Activated naive CD4-positive, alpha-beta T cell treated with anti-CD3 and anti-CD28 coated beads for 36 hours (primary cell): ENCODE measurements around the gene JPH2. TPM values are rescaled to one million over a fixed set of nuclear protein-coding genes. Genes with fewer than 3 reads are reported as not detected.
A peak's percentile ranks its signal among the peaks of the same experiment; 100 is the strongest.

ENCODE experiments used
- CTCF ChIA-PET: fragments of 350-600 bp; sonication (Branson Sonifier 250); formaldehyde crosslinking; loops from one replicate; lab custom pipeline; 2021; ENCODE audit warnings: antibody characterized with exemption; lab: Charles Lee
- DNase-seq: peaks from one replicate; pipeline ENCODE4 v3.0.0-alpha.2; 2020
- H3K27ac Mint-ChIP-seq: one replicate; pipeline ENCODE4 v1.8.0; 2021; ENCODE audit warnings: mild to moderate bottlenecking, mixed read lengths
- H3K27me3 Mint-ChIP-seq: one replicate; pipeline ENCODE4 v1.8.0; 2021; ENCODE audit warnings: low read depth, mixed read lengths
- H3K36me3 Mint-ChIP-seq: one replicate; pipeline ENCODE4 v1.8.0; 2021; ENCODE audit warnings: low read depth, mixed read lengths
- H3K4me1 Mint-ChIP-seq: one replicate; pipeline ENCODE4 v1.8.0; 2021; ENCODE audit warnings: low read depth, mixed read lengths
- H3K4me3 Mint-ChIP-seq: one replicate; pipeline ENCODE4 v1.8.0; 2021; ENCODE audit warnings: mild to moderate bottlenecking, moderate library complexity, mixed read lengths
- H3K9me3 Mint-ChIP-seq: one replicate; pipeline ENCODE4 v1.8.0; 2021; ENCODE audit warnings: mixed read lengths
- intact Hi-C: fragments of 100-400 bp; cut with micrococcal nuclease; formaldehyde crosslinking; loops from one replicate; pipeline ENCODE4 v1.15.1; 2023
- total RNA-seq, 2 experiments: library from RNA; stranded (reverse); gene quantifications; one replicate each; pipeline ENCODE4 v1.2.3, GENCODE V29; 2021

JPH2 gene
- total RNA-seq, 2 experiments from 2014 or later: not detected

GRCh38 chr20:44085616-44086434 is 101.2 kb downstream of the JPH2 start:
- intact Hi-C loops: no loop called here
- CTCF ChIA-PET: no interaction called here

GRCh38 chr20:44084891-44085290 is 102.1 kb downstream of the JPH2 start:
- CTCF ChIA-PET: no interaction called here
- H3K27ac Mint-ChIP-seq: no peak overlapping the region
- intact Hi-C loops: no loop called here

More at GRCh38 chr20:44085616-44086434, 101.2 kb downstream of the JPH2 start:
- Mint-ChIP-seq H3K4me3 (no peak overlapping the region), H3K4me1 (peaks cover under 1% of the 10 kb centered on the region), H3K9me3 (no peaks in the 10 kb centered on the region), H3K27ac (no peak overlapping the region), H3K27me3 (no peaks in the 10 kb centered on the region), H3K36me3 (no peaks in the 10 kb centered on the region)
- no peak for DNase-seq

GRCh38 chr20:44084439-44084838 is 102.5 kb downstream of the JPH2 start:
- no peak overlapping the region for H3K4me3 Mint-ChIP-seq
- peaks cover 8% of the 10 kb centered on the region for H3K4me1 Mint-ChIP-seq
- intact Hi-C loops: no loop called here
- DNase-seq: no peak
- no peaks in the 10 kb centered on the region for H3K36me3 Mint-ChIP-seq
- H3K27me3 Mint-ChIP-seq: no peaks in the 10 kb centered on the region
- H3K27ac Mint-ChIP-seq: no peak overlapping the region
- no peaks in the 10 kb centered on the region for H3K9me3 Mint-ChIP-seq
- CTCF ChIA-PET: interaction anchor here (0.7 to 1.0 kb wide), 2 partner anchors 27 to 147 kb away, joined by 3 to 5 read pairs; no protein-coding TSS in a partner anchor

More at GRCh38 chr20:44084891-44085290, 102.1 kb downstream of the JPH2 start:
- DNase-seq: no peak
- Mint-ChIP-seq H3K9me3 (no peaks in the 10 kb centered on the region), H3K4me1 (peaks cover 8% of the 10 kb centered on the region), H3K4me3 (no peak overlapping the region), H3K36me3 (no peaks in the 10 kb centered on the region), H3K27me3 (no peaks in the 10 kb centered on the region)

GRCh38 chr20:44083220-44083933 is 103.6 kb downstream of the JPH2 start:
- no peaks in the 10 kb centered on the region for H3K36me3 Mint-ChIP-seq
- H3K9me3 Mint-ChIP-seq: no peaks in the 10 kb centered on the region
- DNase-seq: no peak
- intact Hi-C loops: no loop called here
- no peak overlapping the region for H3K27ac Mint-ChIP-seq
- no peak overlapping the region for H3K4me3 Mint-ChIP-seq
- CTCF ChIA-PET: interaction anchor here (0.6 to 6.1 kb wide), 4 partner anchors 26 to 339 kb away, joined by 3 to 79 read pairs (median 4); no protein-coding TSS in a partner anchor
- H3K27me3 Mint-ChIP-seq: no peaks in the 10 kb centered on the region
- H3K4me1 Mint-ChIP-seq: peaks cover 9% of the 10 kb centered on the region

DNA sequence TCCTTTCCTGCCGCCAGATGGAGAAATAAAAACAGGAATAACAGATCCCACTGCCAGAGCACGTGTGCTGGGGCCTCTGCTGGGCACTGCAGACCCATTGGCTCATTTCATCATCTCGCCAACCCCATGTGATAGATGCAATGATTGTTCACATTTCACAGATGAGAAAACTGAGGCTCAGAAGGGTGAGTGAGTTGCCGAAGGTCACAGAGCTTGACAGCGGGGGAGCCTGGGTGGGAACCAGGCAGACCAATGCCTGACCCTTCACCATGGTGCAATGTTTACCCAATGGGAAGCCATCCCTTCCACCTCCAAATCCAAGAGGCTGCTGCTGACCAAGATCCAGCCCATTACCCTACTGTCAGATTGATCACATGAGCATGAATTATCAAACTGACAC is 105.1 kb downstream of the JPH2 start:
- no peaks in the 10 kb centered on the region for H3K36me3 Mint-ChIP-seq
- intact Hi-C loops: no loop called here
- no peaks in the 10 kb centered on the region for H3K9me3 Mint-ChIP-seq
- H3K4me1 Mint-ChIP-seq: peaks cover 13% of the 10 kb centered on the region
- DNase-seq: no peak
- no peaks in the 10 kb centered on the region for H3K27me3 Mint-ChIP-seq
- no peak overlapping the region for H3K4me3 Mint-ChIP-seq
- CTCF ChIA-PET: interaction anchor here (0.9 to 6.1 kb wide), 9 partner anchors 25 to 331 kb away, joined by 3 to 79 read pairs (median 5); no protein-coding TSS in a partner anchor
- no peak overlapping the region for H3K27ac Mint-ChIP-seq

- H3K4me1 Mint-ChIP-seq: peaks cover 13% of the 10 kb centered on the region
- CTCF ChIA-PET: interaction anchor here (1.2 to 6.1 kb wide), 9 partner anchors 25 to 331 kb away, joined by 3 to 79 read pairs (median 4); no protein-coding TSS in a partner anchor
- no peaks in the 10 kb centered on the region for H3K36me3 Mint-ChIP-seq
- DNase-seq: no peak
- no peak overlapping the region for H3K4me3 Mint-ChIP-seq
- no peak overlapping the region for H3K27ac Mint-ChIP-seq
- no peaks in the 10 kb centered on the region for H3K27me3 Mint-ChIP-seq
- intact Hi-C loops: no loop called here
- no peaks in the 10 kb centered on the region for H3K9me3 Mint-ChIP-seq
Measured at GRCh38 chr20:44081476-44081875, 105.5 kb downstream of the JPH2 start.

DNA sequence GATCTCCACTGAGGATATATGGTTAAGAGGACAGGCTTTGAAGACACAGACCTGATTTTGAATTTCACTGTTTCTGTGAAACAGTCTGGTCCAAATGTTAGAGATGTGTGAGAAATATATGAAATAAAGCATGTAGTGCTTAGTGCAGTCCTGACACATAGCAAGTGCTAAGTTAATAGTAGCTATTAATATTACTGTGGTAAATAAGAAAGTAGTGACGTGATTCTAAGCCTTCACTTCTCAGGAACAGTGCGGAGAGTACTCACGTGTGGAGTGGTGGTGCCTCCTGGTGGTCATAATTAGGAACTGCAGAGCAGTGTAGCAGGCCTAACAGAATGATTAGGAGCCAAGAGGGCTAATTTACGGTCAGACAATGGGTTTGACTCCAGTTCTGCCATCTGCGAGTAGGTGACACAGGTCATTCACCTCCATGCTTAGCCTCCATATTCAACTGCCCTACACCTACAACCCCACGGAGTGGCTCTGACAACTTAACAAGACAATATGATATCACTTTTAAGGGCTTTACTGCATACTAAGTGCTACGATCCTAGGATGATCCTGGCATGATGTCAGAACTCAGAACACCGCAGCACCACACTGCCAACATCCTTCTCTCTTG is 106.2 kb downstream of the JPH2 start:
- DNase-seq: peak; percentile 88
- no peak overlapping the region for H3K4me3 Mint-ChIP-seq
- CTCF ChIA-PET: interaction anchor here (0.6 to 6.1 kb wide), 23 partner anchors 8 to 562 kb away, joined by 3 to 79 read pairs (median 5); no protein-coding TSS in a partner anchor
- H3K27ac Mint-ChIP-seq: no peak overlapping the region
- no peaks in the 10 kb centered on the region for H3K9me3 Mint-ChIP-seq
- no peaks in the 10 kb centered on the region for H3K27me3 Mint-ChIP-seq
- no peaks in the 10 kb centered on the region for H3K36me3 Mint-ChIP-seq
- intact Hi-C loops: loop anchor here (1.0 kb wide), 7 partner anchors 24 to 631 kb away; no protein-coding TSS in a partner anchor
- H3K4me1 Mint-ChIP-seq: peaks cover 13% of the 10 kb centered on the region

DNA sequence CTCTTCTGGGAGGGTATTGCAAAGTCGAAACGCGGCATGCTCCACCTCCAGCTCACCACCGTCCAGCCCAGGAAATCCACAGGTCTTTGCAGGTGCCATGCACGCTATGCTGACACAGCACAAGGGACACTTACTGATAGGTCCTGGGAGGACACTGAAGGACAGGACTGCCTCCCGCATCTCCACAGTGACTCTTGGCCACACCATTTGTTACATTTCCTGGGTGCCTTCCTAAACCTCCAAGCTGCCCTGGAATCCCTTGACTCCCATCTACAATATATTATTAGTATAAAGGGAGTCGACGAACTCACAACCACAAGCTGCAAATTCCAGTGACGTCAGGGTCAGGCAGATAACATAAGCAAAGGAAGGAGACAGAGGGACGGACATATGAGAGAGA is 106.9 kb downstream of the JPH2 start:
- no peak for DNase-seq
- CTCF ChIA-PET: interaction anchor here (0.6 to 6.1 kb wide), 23 partner anchors 8 to 562 kb away, joined by 3 to 79 read pairs (median 5); no protein-coding TSS in a partner anchor
- H3K4me3 Mint-ChIP-seq: no peak overlapping the region
- no peak overlapping the region for H3K27ac Mint-ChIP-seq
- H3K36me3 Mint-ChIP-seq: no peaks in the 10 kb centered on the region
- H3K4me1 Mint-ChIP-seq: peaks cover 15% of the 10 kb centered on the region
- intact Hi-C loops: loop anchor here (1.0 kb wide), 7 partner anchors 24 to 631 kb away; no protein-coding TSS in a partner anchor
- H3K9me3 Mint-ChIP-seq: no peaks in the 10 kb centered on the region
- no peaks in the 10 kb centered on the region for H3K27me3 Mint-ChIP-seq

- Mint-ChIP-seq H3K36me3 (no peaks in the 10 kb centered on the region), H3K4me1 (peaks cover 23% of the 10 kb centered on the region), H3K27me3 (no peaks in the 10 kb centered on the region), H3K4me3 (no peak overlapping the region), H3K9me3 (no peaks in the 10 kb centered on the region), H3K27ac (no peak overlapping the region)
- no peak for DNase-seq
- intact Hi-C loops: no loop called here
- CTCF ChIA-PET: interaction anchor here (0.6 to 6.1 kb wide), 6 partner anchors 21 to 541 kb away, joined by 3 to 79 read pairs (median 4); no protein-coding TSS in a partner anchor
Measured at GRCh38 chr20:44079291-44079690, 107.7 kb downstream of the JPH2 start.

GRCh38 chr20:44075950-44076232 is 111.1 kb downstream of the JPH2 start:
- Mint-ChIP-seq H3K4me1 (peaks cover 53% of the 10 kb centered on the region), H3K27me3 (no peaks in the 10 kb centered on the region), H3K36me3 (no peaks in the 10 kb centered on the region), H3K9me3 (no peaks in the 10 kb centered on the region), H3K27ac (no peak overlapping the region), H3K4me3 (no peak overlapping the region)
- intact Hi-C loops: no loop called here
- no peak for DNase-seq
- CTCF ChIA-PET: no interaction called here

- Mint-ChIP-seq H3K36me3 (no peaks in the 10 kb centered on the region), H3K27me3 (no peaks in the 10 kb centered on the region), H3K27ac (no peak overlapping the region), H3K4me3 (no peak overlapping the region), H3K4me1 (peaks cover 52% of the 10 kb centered on the region), H3K9me3 (no peaks in the 10 kb centered on the region)
- intact Hi-C loops: no loop called here
- DNase-seq: no peak
- CTCF ChIA-PET: no interaction called here
Measured at GRCh38 chr20:44075191-44075949, 111.6 kb downstream of the JPH2 start.
